K562 (cell line): Measurements from ENCODE around the gene MCFD2. TPM values are rescaled to one million over a fixed set of nuclear protein-coding genes. Genes with fewer than 3 reads are reported as not detected.

Source experiments
- E2F8 ChIP-seq: fragments of 450-650 bp; IDR thresholded peaks from 2 replicates; pipeline ENCODE4 v1.7.1; 2018; ENCODE audit warnings: mild to moderate bottlenecking, low read depth; ENCODE audit not compliant: partially characterized antibody
- EGR1 ChIP-seq: fragments of 450-650 bp; conservative IDR thresholded peaks from 2 replicates; pipeline ENCODE4 v1.6.1; 2017; ENCODE audit warnings: mild to moderate bottlenecking
- FOSL1 ChIP-seq: fragments of 200-800 bp; sonication (Bioruptor generic); conservative IDR thresholded peaks from 2 replicates; pipeline ENCODE4 v1.6.1; 2016; ENCODE audit warnings: missing genetic modification characterization, missing compliant biosample characterization
- FUS ChIP-seq: fragments of 200-400 bp; formaldehyde crosslinking; optimal IDR thresholded peaks from 2 replicates; pipeline ENCODE3; 2017; ENCODE audit warnings: low read depth, low read length
- JUNB ChIP-seq: fragments of 450-650 bp; formaldehyde crosslinking; conservative IDR thresholded peaks from 2 replicates; pipeline ENCODE4 v1.4.0; 2020; ENCODE audit warnings: mild to moderate bottlenecking
- RAD51 ChIP-seq: fragments of 450-650 bp; IDR thresholded peaks from 2 replicates; pipeline ENCODE4 v1.7.1; 2016; ENCODE audit warnings: low read depth, mild to moderate bottlenecking, borderline replicate concordance
- SLC30A9 ChIP-seq: fragments of 250-450 bp; sonication (Bioruptor Pico); IDR thresholded peaks from 2 replicates; pipeline ENCODE4 v1.8.0; 2022; ENCODE audit warnings: mild to moderate bottlenecking, moderate library complexity
- STAT5A ChIP-seq: IDR thresholded peaks from 2 replicates; pipeline ENCODE4 v1.6.1; 2012; ENCODE audit warnings: low read length, inconsistent platforms, borderline replicate concordance
- TFAM ChIP-seq: fragments of 250-450 bp; sonication (Bioruptor Pico); conservative IDR thresholded peaks from 2 replicates; pipeline ENCODE4 v1.5.0; 2021; ENCODE audit warnings: mild to moderate bottlenecking, moderate library complexity
- ZNF232 ChIP-seq: sonication (generic); formaldehyde crosslinking; IDR thresholded peaks from 2 replicates; pipeline ENCODE4 v1.8.0; 2022; ENCODE audit warnings: mild to moderate bottlenecking, missing genetic modification reagents
- polyA plus RNA-seq, 8 experiments: library from polyadenylated mRNA; depleted of rRNA in 4 of 8; stranded (reverse) in 5 of 8; unstranded in 3 of 8; fragments of >200 nt; fragmentation: Nextera tagmentation in 2 of 8; fragmentation: Illumina TruSeq in 1 of 8; extraction: Ambion mirVana in 2 of 8; extraction: Trizol in 1 of 8; gene quantifications; 2 replicates each; pipeline versions ENCODE4 v1.2.1 to v1.2.3, GENCODE V29; 2011 to 2014; ENCODE audit warnings: inconsistent platforms in 1 of 8, missing spikeins in 1 of 8
- total RNA-seq, 7 experiments: library from RNA; depleted of rRNA in 6 of 7; stranded (reverse); fragments of >200 nt in 6 of 7; fragmentation: Illumina TruSeq in 2 of 7; extraction: Trizol in 2 of 7; gene quantifications; 2 replicates each; pipeline versions ENCODE4 v1.2.1 to v1.2.3, GENCODE V29; 2011 to 2021; ENCODE audit warnings: low replicate concordance in 1 of 7

MCFD2 gene
- total and polyA plus RNA-seq, 9 of the 15 experiments (the other 6 are each of a cell fraction or from before 2014, with no cell fraction given), result 78.6 to 237 (median 123) TPM

DNA sequence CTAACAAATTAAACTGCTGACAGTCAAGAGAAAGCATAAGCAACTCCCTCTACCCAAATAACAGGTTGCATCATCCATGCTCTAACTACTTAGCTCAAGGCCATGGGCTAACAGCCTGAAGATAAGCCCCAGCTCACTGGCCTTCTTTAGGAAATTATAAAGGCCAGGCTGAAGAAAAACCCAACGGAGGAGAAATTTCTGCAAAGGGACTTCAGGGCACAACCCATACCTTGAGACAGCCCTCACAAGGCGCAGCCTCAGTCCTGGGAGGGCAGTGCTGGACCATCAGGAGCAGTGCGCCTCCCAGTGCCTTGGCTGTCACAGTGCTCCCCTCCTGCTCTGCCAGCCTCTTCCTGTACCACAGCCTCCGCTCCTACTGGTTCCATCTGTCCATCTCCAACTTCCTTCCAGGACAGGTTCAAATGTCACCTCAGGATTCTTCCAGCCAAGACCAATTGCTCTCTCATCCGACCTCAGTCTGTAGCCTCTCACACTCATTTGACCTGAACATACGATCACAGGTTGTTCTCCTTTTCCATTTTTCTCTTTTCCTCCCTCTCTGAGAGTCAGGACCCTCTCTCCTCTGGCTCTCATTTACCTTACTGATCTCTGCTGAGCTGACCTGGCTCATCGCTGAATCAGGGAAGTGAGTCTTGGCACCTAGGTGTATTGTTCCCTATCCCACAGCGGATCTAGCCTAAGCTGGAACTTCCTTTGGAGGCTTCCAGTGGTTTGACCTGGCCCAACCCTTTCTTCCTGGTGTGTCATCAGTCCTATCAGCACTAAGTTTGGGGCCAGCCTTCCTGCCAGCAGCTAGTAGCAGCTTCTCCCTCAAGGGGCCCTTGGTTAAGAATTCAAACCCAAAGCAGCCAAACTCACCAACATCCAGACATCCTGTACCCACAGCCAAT, 1.9 kb downstream of the MCFD2 start (continued):
- TF ChIP-seq STAT5A, result no peak
- TF ChIP-seq RAD51, result no peak
- TF ChIP-seq SLC30A9, result no peak
- no peak for TF ChIP-seq ZNF232 (CRISPR knock-in tag)
- TF ChIP-seq FUS, result no peak
- TF ChIP-seq JUNB (CRISPR knock-in tag), result no peak
- no peak for TF ChIP-seq TFAM (CRISPR knock-in tag)
- no peak for TF ChIP-seq EGR1
- peak; percentile 50 for TF ChIP-seq E2F8
- TF ChIP-seq FOSL1, result peak; percentile 83
